ENCODE measurements around the gene TARP.

TARP gene

GRCh38 chr7:38311329-38311937, 38.0 kb upstream of the TARP start:
- peak overlapping the region; percentile 80 for H3K27ac Mint-ChIP-seq
- no peaks in the 10 kb centered on the region for H3K36me3 Mint-ChIP-seq (ENCODE audit: insufficient read depth in 2 of 2)
- peak; percentile 24 to 34 for DNase-seq
- H3K27me3 Mint-ChIP-seq (ENCODE audit: low read depth): no peaks in the 10 kb centered on the region
- no peaks in the 10 kb centered on the region for H3K9me3 Mint-ChIP-seq
- peak; percentile 60 to 75 for ATAC-seq (replicated peaks in 1 of 2)
- peak overlapping the region; percentile 73 to 86 for H3K4me3 Mint-ChIP-seq
- peaks cover 9% of the 10 kb centered on the region for H3K4me1 Mint-ChIP-seq (ENCODE audit: low read depth)

GRCh38 chr7:38310591-38311101, 37.2 kb upstream of the TARP start:
- H3K4me1 Mint-ChIP-seq (ENCODE audit: low read depth): peaks cover 9% of the 10 kb centered on the region
- no peaks in the 10 kb centered on the region for H3K9me3 Mint-ChIP-seq
- ATAC-seq (replicated peaks in 1 of 2) (no peak), DNase-seq (no peak)
- H3K4me3 Mint-ChIP-seq: peak overlapping the region; percentile 73 to 86
- H3K27ac Mint-ChIP-seq: peak overlapping the region; percentile 80
- no peaks in the 10 kb centered on the region for H3K27me3 Mint-ChIP-seq (ENCODE audit: low read depth)
- H3K36me3 Mint-ChIP-seq (ENCODE audit: insufficient read depth in 2 of 2): no peaks in the 10 kb centered on the region

GRCh38 chr7:38309555-38309954, 36.1 kb upstream of the TARP start:
- Mint-ChIP-seq H3K36me3 (ENCODE audit: insufficient read depth in 2 of 2) (no peaks in the 10 kb centered on the region), H3K4me1 (ENCODE audit: low read depth) (peaks cover 13% of the 10 kb centered on the region), H3K27me3 (ENCODE audit: low read depth) (no peaks in the 10 kb centered on the region), H3K27ac (no peak overlapping the region), H3K4me3 (peak overlapping the region; percentile 54 to 86), H3K9me3 (no peaks in the 10 kb centered on the region)
- DNase-seq: no peak
- peak; percentile 36 to 51 for ATAC-seq (replicated peaks in 1 of 2)

GRCh38 chr7:38308140-38308539, 34.7 kb upstream of the TARP start:
- Mint-ChIP-seq H3K9me3 (no peaks in the 10 kb centered on the region), H3K4me1 (ENCODE audit: low read depth) (peaks cover 12% of the 10 kb centered on the region), H3K27me3 (ENCODE audit: low read depth) (no peaks in the 10 kb centered on the region), H3K36me3 (ENCODE audit: insufficient read depth in 2 of 2) (no peaks in the 10 kb centered on the region), H3K27ac (no peak overlapping the region), H3K4me3 (no peak overlapping the region)
- DNase-seq: no peak
- no peak for ATAC-seq (replicated peaks in 1 of 2)

GRCh38 chr7:38307640-38308039, 34.2 kb upstream of the TARP start:
- Mint-ChIP-seq H3K4me3 (no peak overlapping the region), H3K27me3 (ENCODE audit: low read depth) (no peaks in the 10 kb centered on the region)

GRCh38 chr7:38306914-38307313, 33.5 kb upstream of the TARP start:
- no peak overlapping the region for H3K27ac Mint-ChIP-seq
- no peaks in the 10 kb centered on the region for H3K36me3 Mint-ChIP-seq (ENCODE audit: insufficient read depth in 2 of 2)
- DNase-seq (no peak), ATAC-seq (replicated peaks in 1 of 2) (peak in 1 of 2 donors; percentile 14)
- H3K27me3 Mint-ChIP-seq (ENCODE audit: low read depth): no peaks in the 10 kb centered on the region
- H3K4me3 Mint-ChIP-seq: peak overlapping the region in 1 of 2 donors; percentile 57
- H3K4me1 Mint-ChIP-seq (ENCODE audit: low read depth): peaks cover 11% of the 10 kb centered on the region
- H3K9me3 Mint-ChIP-seq: no peaks in the 10 kb centered on the region

More at GRCh38 chr7:38307640-38308039, 34.2 kb upstream of the TARP start:
- peaks cover 11% of the 10 kb centered on the region for H3K4me1 Mint-ChIP-seq (ENCODE audit: low read depth)
- ATAC-seq (replicated peaks in 1 of 2) (no peak), DNase-seq (no peak)
- no peaks in the 10 kb centered on the region for H3K36me3 Mint-ChIP-seq (ENCODE audit: insufficient read depth in 2 of 2)
- no peaks in the 10 kb centered on the region for H3K9me3 Mint-ChIP-seq
- H3K27ac Mint-ChIP-seq: no peak overlapping the region

GRCh38 chr7:38306171-38306570, 32.7 kb upstream of the TARP start:
- Mint-ChIP-seq H3K36me3 (ENCODE audit: insufficient read depth in 2 of 2) (no peaks in the 10 kb centered on the region), H3K4me1 (ENCODE audit: low read depth) (peaks cover 11% of the 10 kb centered on the region), H3K27me3 (ENCODE audit: low read depth) (no peaks in the 10 kb centered on the region), H3K27ac (no peak overlapping the region), H3K4me3 (no peak overlapping the region), H3K9me3 (no peaks in the 10 kb centered on the region)
- ATAC-seq (replicated peaks in 1 of 2): no peak
- DNase-seq: no peak

GRCh38 chr7:38303866-38304265, 30.4 kb upstream of the TARP start:
- Mint-ChIP-seq H3K9me3 (no peaks in the 10 kb centered on the region), H3K4me3 (peak overlapping the region in 1 of 2 donors; percentile 77), H3K27ac (no peak overlapping the region), H3K27me3 (ENCODE audit: low read depth) (no peaks in the 10 kb centered on the region), H3K36me3 (ENCODE audit: insufficient read depth in 2 of 2) (no peaks in the 10 kb centered on the region), H3K4me1 (ENCODE audit: low read depth) (peaks cover 11% of the 10 kb centered on the region)
- ATAC-seq (replicated peaks in 1 of 2) (peak; percentile 77 to 87), DNase-seq (no peak)

GRCh38 chr7:38300175-38300574, 26.7 kb upstream of the TARP start:
- Mint-ChIP-seq H3K9me3 (no peaks in the 10 kb centered on the region), H3K4me3 (peak overlapping the region; percentile 75 to 90), H3K36me3 (ENCODE audit: insufficient read depth in 2 of 2) (no peaks in the 10 kb centered on the region), H3K4me1 (ENCODE audit: low read depth) (peaks cover 6% of the 10 kb centered on the region), H3K27ac (peak overlapping the region; percentile 70), H3K27me3 (ENCODE audit: low read depth) (no peaks in the 10 kb centered on the region)
- DNase-seq (no peak), ATAC-seq (replicated peaks in 1 of 2) (peak; percentile 55 to 65)

- DNase-seq (no peak), ATAC-seq (replicated peaks in 1 of 2) (peak in 1 of 2 donors; percentile 12)
- Mint-ChIP-seq H3K9me3 (no peaks in the 10 kb centered on the region), H3K27me3 (ENCODE audit: low read depth) (no peaks in the 10 kb centered on the region), H3K4me3 (peak overlapping the region; percentile 75 to 90), H3K27ac (peak overlapping the region; percentile 70), H3K4me1 (ENCODE audit: low read depth) (no peaks in the 10 kb centered on the region), H3K36me3 (ENCODE audit: insufficient read depth in 2 of 2) (no peaks in the 10 kb centered on the region)
These were observed 26.0 kb upstream of the TARP start for GRCh38 chr7:38299275-38299931.

GRCh38 chr7:38296059-38296857, 22.8 kb upstream of the TARP start:
- Mint-ChIP-seq H3K4me3 (no peak overlapping the region), H3K9me3 (no peaks in the 10 kb centered on the region), H3K27me3 (ENCODE audit: low read depth) (no peaks in the 10 kb centered on the region), H3K4me1 (ENCODE audit: low read depth) (no peaks in the 10 kb centered on the region), H3K27ac (no peak overlapping the region), H3K36me3 (ENCODE audit: insufficient read depth in 2 of 2) (no peaks in the 10 kb centered on the region)
- ATAC-seq (replicated peaks in 1 of 2) (no peak), DNase-seq (no peak)

- H3K4me1 Mint-ChIP-seq (ENCODE audit: low read depth): no peaks in the 10 kb centered on the region
- H3K27ac Mint-ChIP-seq: no peak overlapping the region
- H3K27me3 Mint-ChIP-seq (ENCODE audit: low read depth): no peaks in the 10 kb centered on the region
- no peaks in the 10 kb centered on the region for H3K9me3 Mint-ChIP-seq
- ATAC-seq (replicated peaks in 1 of 2) (no peak), DNase-seq (no peak)
- H3K4me3 Mint-ChIP-seq: no peak overlapping the region
- no peaks in the 10 kb centered on the region for H3K36me3 Mint-ChIP-seq (ENCODE audit: insufficient read depth in 2 of 2)
These were observed 21.5 kb upstream of the TARP start for GRCh38 chr7:38294926-38295325.

- no peak overlapping the region for H3K27ac Mint-ChIP-seq
- no peak for DNase-seq
- H3K27me3 Mint-ChIP-seq (ENCODE audit: low read depth): no peaks in the 10 kb centered on the region
- H3K4me1 Mint-ChIP-seq (ENCODE audit: low read depth): no peaks in the 10 kb centered on the region
- H3K4me3 Mint-ChIP-seq: no peak overlapping the region
- no peaks in the 10 kb centered on the region for H3K36me3 Mint-ChIP-seq (ENCODE audit: insufficient read depth in 2 of 2)
- no peak for ATAC-seq (replicated peaks in 1 of 2)
- H3K9me3 Mint-ChIP-seq: no peaks in the 10 kb centered on the region
These were observed 19.0 kb upstream of the TARP start for GRCh38 chr7:38292442-38292841.
